HEK293 (cell line): ENCODE data around the gene PLCB1.

Experiments
- CTCF ChIA-PET: fragments of 350-600 bp; formaldehyde crosslinking; extraction: SDS; loops from one replicate; lab custom pipeline; 2021; ENCODE audit warnings: antibody characterized with exemption; lab: Yijun Ruan, JAX
- POLR2A ChIA-PET: fragments of 300-600 bp; formaldehyde crosslinking; extraction: SDS; loops from one replicate; lab custom pipeline; 2020; ENCODE audit warnings: antibody characterized with exemption, inconsistent platforms; lab: Yijun Ruan, JAX
- H3K27ac ChIP-seq: fragments of 200-500 bp; sonication (Bioruptor generic); 2 replicates; pipeline ENCODE4 v1.5.1; 2014; ENCODE audit warnings: low read depth, low read length, control low read depth, inconsistent platforms; ENCODE audit errors: extremely low read depth
- H3K36me3 ChIP-seq, 2 experiments: fragments of 200-500 bp in 1 of 2; sonication (Bioruptor generic) in 1 of 2; 1 replicate in 1 of 2; 2 replicates in 1 of 2; pipeline ENCODE4 v1.5.1; 2014 to 2017; ENCODE audit warnings: inconsistent platforms in 2 of 2, low read length in 2 of 2; ENCODE audit not compliant: control insufficient read depth in 2 of 2, insufficient read depth in 1 of 2
- H3K4me1 ChIP-seq: fragments of 200-500 bp; sonication (Bioruptor generic); 2 replicates; pipeline ENCODE4 v1.5.1; 2014; ENCODE audit warnings: mild to moderate bottlenecking, low read length, inconsistent platforms; ENCODE audit not compliant: control insufficient read depth, insufficient read depth
- H3K4me3 ChIP-seq: 2 replicates; pipeline ENCODE4 v1.5.1; 2011; ENCODE audit warnings: low read depth, mild to moderate bottlenecking, control low read depth, low read length, moderate library complexity
- H3K9me3 ChIP-seq: fragments of 200-500 bp; sonication (Bioruptor generic); 2 replicates; pipeline ENCODE4 v1.5.1; 2014; ENCODE audit warnings: low read depth, low read length, inconsistent platforms; ENCODE audit not compliant: control insufficient read depth, insufficient read depth
- EGR2 ChIP-seq: fragments of 450-650 bp; formaldehyde crosslinking; IDR thresholded peaks from 2 replicates; pipeline ENCODE4 v1.5.1; 2016; ENCODE audit warnings: low read depth, missing biosample characterization, missing genetic modification characterization
- HOXA7 ChIP-seq: sonication (generic); formaldehyde crosslinking; IDR thresholded peaks from 2 replicates; pipeline ENCODE4 v1.8.1; 2022; ENCODE audit warnings: missing genetic modification reagents, borderline replicate concordance
- MEIS1 ChIP-seq: sonication (generic); formaldehyde crosslinking; IDR thresholded peaks from 2 replicates; pipeline ENCODE4 v1.8.1; 2022; ENCODE audit warnings: missing genetic modification reagents, mild to moderate bottlenecking, borderline replicate concordance
- RBAK ChIP-seq: fragments of 450-650 bp; formaldehyde crosslinking; IDR thresholded peaks from 2 replicates; pipeline ENCODE4 v1.5.1; 2016; ENCODE audit warnings: missing biosample characterization, missing genetic modification characterization
- WT1 ChIP-seq: fragments of 450-650 bp; formaldehyde crosslinking; IDR thresholded peaks from 2 replicates; pipeline ENCODE4 v1.5.1; 2016; ENCODE audit warnings: missing biosample characterization, missing genetic modification characterization
- YY2 ChIP-seq: fragments of 450-650 bp; formaldehyde crosslinking; IDR thresholded peaks from 2 replicates; pipeline ENCODE4 v1.5.1; 2016; ENCODE audit warnings: missing biosample characterization, missing genetic modification characterization
- ZBTB21 ChIP-seq: fragments of 450-650 bp; formaldehyde crosslinking; IDR thresholded peaks from 2 replicates; pipeline ENCODE4 v1.5.1; 2017; ENCODE audit warnings: missing biosample characterization, missing genetic modification characterization
- ZIC2 ChIP-seq: fragments of 450-650 bp; formaldehyde crosslinking; IDR thresholded peaks from 2 replicates; pipeline ENCODE4 v1.5.1; 2016; ENCODE audit warnings: missing biosample characterization, missing genetic modification characterization
- ZNF10 ChIP-seq: fragments of 450-650 bp; formaldehyde crosslinking; IDR thresholded peaks from 2 replicates; pipeline ENCODE4 v1.5.1; 2017; ENCODE audit warnings: missing biosample characterization, missing genetic modification characterization
- ZNF121 ChIP-seq: fragments of 450-650 bp; formaldehyde crosslinking; IDR thresholded peaks from 2 replicates; pipeline ENCODE4 v1.5.1; 2016; ENCODE audit warnings: missing biosample characterization, missing genetic modification characterization
- ZNF138 ChIP-seq: fragments of 450-650 bp; formaldehyde crosslinking; IDR thresholded peaks from 2 replicates; pipeline ENCODE4 v1.5.1; 2016; ENCODE audit warnings: missing biosample characterization, missing genetic modification characterization, borderline replicate concordance
- ZNF140 ChIP-seq: fragments of 450-650 bp; formaldehyde crosslinking; IDR thresholded peaks from 2 replicates; pipeline ENCODE4 v1.5.1; 2016; ENCODE audit warnings: missing biosample characterization, missing genetic modification characterization
- ZNF175 ChIP-seq: fragments of 450-650 bp; formaldehyde crosslinking; IDR thresholded peaks from 2 replicates; pipeline ENCODE4 v1.5.1; 2016; ENCODE audit warnings: missing biosample characterization, missing genetic modification characterization
- ZNF214 ChIP-seq: fragments of 450-650 bp; formaldehyde crosslinking; IDR thresholded peaks from 2 replicates; pipeline ENCODE4 v1.5.1; 2017; ENCODE audit warnings: missing biosample characterization, mild to moderate bottlenecking, missing genetic modification characterization, borderline replicate concordance
- ZNF302 ChIP-seq: fragments of 450-650 bp; formaldehyde crosslinking; IDR thresholded peaks from 2 replicates; pipeline ENCODE4 v1.5.1; 2016; ENCODE audit warnings: missing biosample characterization, missing genetic modification characterization, low read depth
- ZNF354C ChIP-seq: fragments of 450-650 bp; formaldehyde crosslinking; IDR thresholded peaks from 2 replicates; pipeline ENCODE4 v1.5.1; 2016; ENCODE audit warnings: missing biosample characterization, missing genetic modification characterization, low read depth, borderline replicate concordance
- ZNF37A ChIP-seq: fragments of 450-650 bp; IDR thresholded peaks from 2 replicates; pipeline ENCODE4 v1.5.1; 2018; ENCODE audit warnings: missing biosample characterization, missing genetic modification characterization
- ZNF394 ChIP-seq: fragments of 450-650 bp; formaldehyde crosslinking; IDR thresholded peaks from 2 replicates; pipeline ENCODE4 v1.5.1; 2016; ENCODE audit warnings: missing biosample characterization, missing genetic modification characterization, mild to moderate bottlenecking, moderate library complexity, borderline replicate concordance
- ZNF571 ChIP-seq: fragments of 450-650 bp; formaldehyde crosslinking; IDR thresholded peaks from 2 replicates; pipeline ENCODE4 v1.5.0; 2017; ENCODE audit warnings: missing biosample characterization, missing genetic modification characterization
- ZNF596 ChIP-seq: fragments of 450-650 bp; IDR thresholded peaks from 2 replicates; pipeline ENCODE4 v1.5.0; 2018; ENCODE audit warnings: missing biosample characterization, mild to moderate bottlenecking, missing genetic modification characterization, moderate library complexity
- ZNF664 ChIP-seq: fragments of 450-650 bp; formaldehyde crosslinking; IDR thresholded peaks from 2 replicates; pipeline ENCODE4 v1.5.1; 2016; ENCODE audit warnings: missing biosample characterization, missing genetic modification characterization
- ZNF747 ChIP-seq: fragments of 450-650 bp; formaldehyde crosslinking; IDR thresholded peaks from 2 replicates; pipeline ENCODE4 v1.5.1; 2016; ENCODE audit warnings: missing biosample characterization, missing genetic modification characterization
- ZNF791 ChIP-seq: fragments of 450-650 bp; formaldehyde crosslinking; IDR thresholded peaks from 2 replicates; pipeline ENCODE4 v1.5.1; 2016; ENCODE audit warnings: missing biosample characterization, missing genetic modification characterization
- ZSCAN16 ChIP-seq: fragments of 450-650 bp; formaldehyde crosslinking; IDR thresholded peaks from 2 replicates; pipeline ENCODE4 v1.5.1; 2016; ENCODE audit warnings: missing biosample characterization, missing genetic modification characterization
- TF ChIP-seq, protein P1 (sequence below): fragments of 450-650 bp; formaldehyde crosslinking; conservative IDR thresholded peaks from 2 replicates; pipeline ENCODE4 v1.5.1; 2016; ENCODE audit warnings: low read depth, missing biosample characterization, missing genetic modification characterization
- TF ChIP-seq, protein P2 (sequence below): fragments of 450-650 bp; formaldehyde crosslinking; IDR thresholded peaks from 2 replicates; pipeline ENCODE4 v1.5.0; 2017; ENCODE audit warnings: missing biosample characterization, missing genetic modification characterization, borderline replicate concordance
- TF ChIP-seq, protein P3 (sequence below): fragments of 450-650 bp; formaldehyde crosslinking; IDR thresholded peaks from 2 replicates; pipeline ENCODE4 v1.5.1; 2017; ENCODE audit warnings: missing biosample characterization, missing genetic modification characterization
- TF ChIP-seq, protein P4 (sequence below): fragments of 450-650 bp; formaldehyde crosslinking; IDR thresholded peaks from 2 replicates; pipeline ENCODE4 v1.5.1; 2016; ENCODE audit warnings: missing biosample characterization, missing genetic modification characterization

PLCB1 gene

DNA sequence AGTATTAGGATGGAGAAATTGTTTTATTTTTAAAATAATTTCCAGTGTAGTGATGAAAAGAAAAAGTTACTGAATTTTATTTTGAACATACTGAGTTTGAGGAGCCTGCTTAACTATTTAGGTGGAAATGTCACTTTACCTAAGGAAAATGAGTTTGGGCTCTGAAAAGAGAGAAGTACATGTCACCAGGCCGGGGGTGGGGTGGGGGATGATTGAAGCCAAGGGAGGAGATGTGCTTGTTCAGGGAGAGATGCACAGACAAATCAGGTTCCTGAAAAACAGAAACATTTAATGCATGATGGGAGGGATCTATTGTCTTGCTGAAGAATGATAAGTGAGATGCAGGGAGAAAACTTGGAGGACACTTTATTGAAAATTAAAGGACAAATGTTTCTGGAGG lies 71.3 kb downstream of the PLCB1 start:
- no peak overlapping the region for H3K4me3 ChIP-seq
- CTCF ChIA-PET, result interaction anchor here (0.5 to 0.7 kb wide), 3 partner anchors 43 to 260 kb away, joined by 3 to 5 read pairs (median 3); no protein-coding TSS in a partner anchor
- H3K9me3 ChIP-seq, result no peaks in the 10 kb centered on the region
- no peak overlapping the region for H3K27ac ChIP-seq
- 0 out of 2 replicates have a peak, but pooled peaks cover 3% of the 10 kb centered on the region for H3K4me1 ChIP-seq
- no peaks in the 10 kb centered on the region for H3K36me3 ChIP-seq
- POLR2A ChIA-PET, result no interaction called here
- no peak for TF ChIP-seq ZNF354C (tag by site-specific recombination)
- TF ChIP-seq, protein P1, sequence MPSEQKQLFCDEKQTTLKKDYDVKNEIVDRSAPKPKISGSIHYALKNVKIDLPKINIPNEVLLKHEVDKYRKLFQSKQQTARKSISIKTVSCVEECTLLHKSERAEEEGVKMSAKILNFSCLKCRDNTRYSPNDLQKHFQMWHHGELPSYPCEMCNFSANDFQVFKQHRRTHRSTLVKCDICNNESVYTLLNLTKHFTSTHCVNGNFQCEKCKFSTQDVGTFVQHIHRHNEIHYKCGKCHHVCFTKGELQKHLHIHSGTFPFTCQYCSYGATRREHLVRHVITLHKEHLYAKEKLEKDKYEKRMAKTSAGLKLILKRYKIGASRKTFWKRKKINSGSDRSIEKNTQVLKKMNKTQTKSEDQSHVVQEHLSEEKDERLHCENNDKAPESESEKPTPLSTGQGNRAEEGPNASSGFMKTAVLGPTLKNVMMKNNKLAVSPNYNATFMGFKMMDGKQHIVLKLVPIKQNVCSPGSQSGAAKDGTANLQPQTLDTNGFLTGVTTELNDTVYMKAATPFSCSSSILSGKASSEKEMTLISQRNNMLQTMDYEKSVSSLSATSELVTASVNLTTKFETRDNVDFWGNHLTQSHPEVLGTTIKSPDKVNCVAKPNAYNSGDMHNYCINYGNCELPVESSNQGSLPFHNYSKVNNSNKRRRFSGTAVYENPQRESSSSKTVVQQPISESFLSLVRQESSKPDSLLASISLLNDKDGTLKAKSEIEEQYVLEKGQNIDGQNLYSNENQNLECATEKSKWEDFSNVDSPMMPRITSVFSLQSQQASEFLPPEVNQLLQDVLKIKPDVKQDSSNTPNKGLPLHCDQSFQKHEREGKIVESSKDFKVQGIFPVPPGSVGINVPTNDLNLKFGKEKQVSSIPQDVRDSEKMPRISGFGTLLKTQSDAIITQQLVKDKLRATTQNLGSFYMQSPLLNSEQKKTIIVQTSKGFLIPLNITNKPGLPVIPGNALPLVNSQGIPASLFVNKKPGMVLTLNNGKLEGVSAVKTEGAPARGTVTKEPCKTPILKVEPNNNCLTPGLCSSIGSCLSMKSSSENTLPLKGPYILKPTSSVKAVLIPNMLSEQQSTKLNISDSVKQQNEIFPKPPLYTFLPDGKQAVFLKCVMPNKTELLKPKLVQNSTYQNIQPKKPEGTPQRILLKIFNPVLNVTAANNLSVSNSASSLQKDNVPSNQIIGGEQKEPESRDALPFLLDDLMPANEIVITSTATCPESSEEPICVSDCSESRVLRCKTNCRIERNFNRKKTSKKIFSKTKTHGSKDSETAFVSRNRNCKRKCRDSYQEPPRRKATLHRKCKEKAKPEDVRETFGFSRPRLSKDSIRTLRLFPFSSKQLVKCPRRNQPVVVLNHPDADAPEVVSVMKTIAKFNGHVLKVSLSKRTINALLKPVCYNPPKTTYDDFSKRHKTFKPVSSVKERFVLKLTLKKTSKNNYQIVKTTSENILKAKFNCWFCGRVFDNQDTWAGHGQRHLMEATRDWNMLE, result no peak
- no peak for TF ChIP-seq HOXA7 (CRISPR knock-in tag)
- no peak for TF ChIP-seq ZNF302
- TF ChIP-seq ZSCAN16 (tag by site-specific recombination), result no peak
- TF ChIP-seq ZIC2 (tag by site-specific recombination), result no peak
- no peak for TF ChIP-seq ZNF394 (tag by site-specific recombination)
- no peak for TF ChIP-seq RBAK (tag by site-specific recombination)
- no peak for TF ChIP-seq ZNF37A (tag by site-specific recombination)
- TF ChIP-seq, all 188 proteins: peak for 0

DNA sequence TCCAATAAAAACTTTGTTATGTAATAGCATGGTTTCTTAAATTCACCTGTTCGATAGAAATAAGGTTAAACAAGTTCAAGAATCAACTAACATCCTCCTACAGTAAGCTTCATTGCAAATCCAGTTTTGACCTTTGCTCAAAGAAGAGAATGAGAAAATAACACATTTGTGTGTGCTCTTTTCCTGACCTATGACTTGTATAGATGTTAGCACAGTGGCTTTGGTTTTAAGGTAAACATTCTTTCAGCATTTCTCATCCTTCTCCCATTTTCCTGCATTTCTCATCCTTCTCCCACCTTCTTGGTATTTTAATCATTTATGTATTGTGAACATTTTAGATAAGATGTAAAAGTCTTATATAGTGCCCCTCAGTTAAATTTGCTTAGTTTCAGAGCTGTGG lies 73.9 kb downstream of the PLCB1 start:
- H3K27ac ChIP-seq, result no peak overlapping the region
- H3K9me3 ChIP-seq, result no peaks in the 10 kb centered on the region
- POLR2A ChIA-PET, result no interaction called here
- no peak overlapping the region for H3K4me3 ChIP-seq
- CTCF ChIA-PET, result no interaction called here
- no peak for TF ChIP-seq ZNF664 (tag by site-specific recombination)
- no peak for TF ChIP-seq MEIS1 (CRISPR knock-in tag)
- TF ChIP-seq ZNF121 (tag by site-specific recombination), result no peak
- TF ChIP-seq ZNF10, result no peak
- TF ChIP-seq EGR2, result no peak
- TF ChIP-seq, protein P2, sequence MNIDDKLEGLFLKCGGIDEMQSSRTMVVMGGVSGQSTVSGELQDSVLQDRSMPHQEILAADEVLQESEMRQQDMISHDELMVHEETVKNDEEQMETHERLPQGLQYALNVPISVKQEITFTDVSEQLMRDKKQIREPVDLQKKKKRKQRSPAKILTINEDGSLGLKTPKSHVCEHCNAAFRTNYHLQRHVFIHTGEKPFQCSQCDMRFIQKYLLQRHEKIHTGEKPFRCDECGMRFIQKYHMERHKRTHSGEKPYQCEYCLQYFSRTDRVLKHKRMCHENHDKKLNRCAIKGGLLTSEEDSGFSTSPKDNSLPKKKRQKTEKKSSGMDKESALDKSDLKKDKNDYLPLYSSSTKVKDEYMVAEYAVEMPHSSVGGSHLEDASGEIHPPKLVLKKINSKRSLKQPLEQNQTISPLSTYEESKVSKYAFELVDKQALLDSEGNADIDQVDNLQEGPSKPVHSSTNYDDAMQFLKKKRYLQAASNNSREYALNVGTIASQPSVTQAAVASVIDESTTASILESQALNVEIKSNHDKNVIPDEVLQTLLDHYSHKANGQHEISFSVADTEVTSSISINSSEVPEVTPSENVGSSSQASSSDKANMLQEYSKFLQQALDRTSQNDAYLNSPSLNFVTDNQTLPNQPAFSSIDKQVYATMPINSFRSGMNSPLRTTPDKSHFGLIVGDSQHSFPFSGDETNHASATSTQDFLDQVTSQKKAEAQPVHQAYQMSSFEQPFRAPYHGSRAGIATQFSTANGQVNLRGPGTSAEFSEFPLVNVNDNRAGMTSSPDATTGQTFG (tag by site-specific recombination), result no peak
- no peak for TF ChIP-seq ZNF214 (tag by site-specific recombination)
- TF ChIP-seq, protein P3, sequence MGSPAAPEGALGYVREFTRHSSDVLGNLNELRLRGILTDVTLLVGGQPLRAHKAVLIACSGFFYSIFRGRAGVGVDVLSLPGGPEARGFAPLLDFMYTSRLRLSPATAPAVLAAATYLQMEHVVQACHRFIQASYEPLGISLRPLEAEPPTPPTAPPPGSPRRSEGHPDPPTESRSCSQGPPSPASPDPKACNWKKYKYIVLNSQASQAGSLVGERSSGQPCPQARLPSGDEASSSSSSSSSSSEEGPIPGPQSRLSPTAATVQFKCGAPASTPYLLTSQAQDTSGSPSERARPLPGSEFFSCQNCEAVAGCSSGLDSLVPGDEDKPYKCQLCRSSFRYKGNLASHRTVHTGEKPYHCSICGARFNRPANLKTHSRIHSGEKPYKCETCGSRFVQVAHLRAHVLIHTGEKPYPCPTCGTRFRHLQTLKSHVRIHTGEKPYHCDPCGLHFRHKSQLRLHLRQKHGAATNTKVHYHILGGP (tag by site-specific recombination), result no peak
- no peak for TF ChIP-seq ZNF596
- no peak for TF ChIP-seq YY2
- no peak for TF ChIP-seq ZNF140 (tag by site-specific recombination)
- no peak for TF ChIP-seq WT1
- no peak for TF ChIP-seq ZNF571
- TF ChIP-seq ZBTB21, result no peak
- no peak for TF ChIP-seq ZNF175 (tag by site-specific recombination)
- TF ChIP-seq ZNF747 (tag by site-specific recombination), result no peak
- TF ChIP-seq, protein P4, sequence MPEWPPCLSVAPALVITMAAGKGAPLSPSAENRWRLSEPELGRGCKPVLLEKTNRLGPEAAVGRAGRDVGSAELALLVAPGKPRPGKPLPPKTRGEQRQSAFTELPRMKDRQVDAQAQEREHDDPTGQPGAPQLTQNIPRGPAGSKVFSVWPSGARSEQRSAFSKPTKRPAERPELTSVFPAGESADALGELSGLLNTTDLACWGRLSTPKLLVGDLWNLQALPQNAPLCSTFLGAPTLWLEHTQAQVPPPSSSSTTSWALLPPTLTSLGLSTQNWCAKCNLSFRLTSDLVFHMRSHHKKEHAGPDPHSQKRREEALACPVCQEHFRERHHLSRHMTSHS (tag by site-specific recombination), result no peak
- TF ChIP-seq ZNF791 (tag by site-specific recombination), result no peak
- TF ChIP-seq ZNF138 (tag by site-specific recombination), result no peak
- peaks cover 8% of the 10 kb centered on the region; the same call in 1 of the 2 replicates for H3K4me1 ChIP-seq
- H3K36me3 ChIP-seq, result no peaks in the 10 kb centered on the region
